Measurements from ENCODE around the gene GMEB2.
"Not testable (repeated sequence)": the region's sequence is repeated elsewhere in the genome, so short reads cannot be mapped to it uniquely, and the experiment has no call there.

The GMEB2 gene

DNA sequence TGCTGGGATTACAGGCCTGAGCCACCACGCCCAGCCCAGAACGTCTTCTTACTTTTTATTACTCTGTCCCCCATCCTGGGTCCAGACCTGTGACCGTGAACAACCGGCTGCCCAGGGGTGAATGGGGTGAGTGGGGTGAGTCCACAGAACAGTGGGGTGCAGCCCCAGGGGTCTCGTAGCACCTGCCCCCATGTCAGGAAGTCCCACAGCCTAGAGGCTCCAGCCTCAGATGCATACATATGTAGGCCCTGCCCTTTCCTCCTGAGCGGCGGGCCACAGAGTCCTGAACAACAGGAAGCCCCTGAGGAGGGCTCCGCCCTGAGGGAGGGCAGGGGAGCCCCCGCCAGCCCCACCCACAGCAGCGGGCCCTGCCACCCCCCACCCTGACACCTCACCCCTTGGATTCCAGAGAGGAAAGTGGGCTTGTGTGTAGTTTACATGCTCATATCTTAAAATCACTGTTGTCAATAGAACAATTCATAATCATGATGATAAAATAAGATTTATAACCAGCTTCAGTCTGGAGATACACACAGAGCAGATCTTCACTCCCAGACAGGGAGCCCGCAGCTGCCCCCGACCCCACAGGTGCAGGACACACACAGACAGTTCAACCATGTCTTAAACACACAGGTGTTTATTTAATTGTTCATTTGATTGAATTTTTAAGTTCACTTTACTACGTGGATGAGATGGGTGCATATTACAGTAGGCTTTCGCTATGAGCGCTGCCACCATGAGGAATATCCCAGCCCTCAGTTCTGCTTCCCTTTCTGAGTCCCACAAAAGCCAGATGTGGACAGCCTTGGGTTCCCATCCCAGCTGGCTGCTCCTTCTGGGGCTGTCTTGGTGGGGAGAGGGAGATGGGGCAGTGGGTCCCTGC, 12.4 kb upstream of the GMEB2 start:
- ChIA-PET POLR2A (interaction anchor here (1.1 kb wide), 1 partner anchor 19 kb away, joined by 3 read pairs; the partner anchor contains the start of gene RTEL1), CTCF (no interaction called here)
- DNase-seq (ENCODE audit: extremely low spot score), result no peak
- no peak for TF ChIP-seq LEF1 (IDR thresholded peaks at IDR 0.05; ENCODE audit: borderline replicate concordance)
- no peak for TF ChIP-seq HDGF (IDR thresholded peaks at IDR 0.05; ENCODE audit: borderline replicate concordance)
- TF ChIP-seq L3MBTL2 (conservative IDR thresholded peaks at IDR 0.05), result no peak
- TF ChIP-seq CTBP1 (IDR thresholded peaks at IDR 0.05; ENCODE audit: borderline replicate concordance), result no peak
- no peak for TF ChIP-seq NFRKB (IDR thresholded peaks at IDR 0.05)
- TF ChIP-seq BHLHE40 (IDR thresholded peaks at IDR 0.05; ENCODE audit: borderline replicate concordance), result no peak
- no peak for TF ChIP-seq FOXA1 (IDR thresholded peaks at IDR 0.05)
- TF ChIP-seq TARDBP (IDR thresholded peaks at IDR 0.05), result no peak
- no peak for TF ChIP-seq SUZ12 (IDR thresholded peaks at IDR 0.05)
- no peak for TF ChIP-seq FOXK2 (IDR thresholded peaks at IDR 0.05)
- TF ChIP-seq ARNT (IDR thresholded peaks at IDR 0.05), result no peak
- no peak for TF ChIP-seq ZNF384 (IDR thresholded peaks at IDR 0.05)
- no peak for TF ChIP-seq ELF4 (IDR thresholded peaks at IDR 0.05)

DNA sequence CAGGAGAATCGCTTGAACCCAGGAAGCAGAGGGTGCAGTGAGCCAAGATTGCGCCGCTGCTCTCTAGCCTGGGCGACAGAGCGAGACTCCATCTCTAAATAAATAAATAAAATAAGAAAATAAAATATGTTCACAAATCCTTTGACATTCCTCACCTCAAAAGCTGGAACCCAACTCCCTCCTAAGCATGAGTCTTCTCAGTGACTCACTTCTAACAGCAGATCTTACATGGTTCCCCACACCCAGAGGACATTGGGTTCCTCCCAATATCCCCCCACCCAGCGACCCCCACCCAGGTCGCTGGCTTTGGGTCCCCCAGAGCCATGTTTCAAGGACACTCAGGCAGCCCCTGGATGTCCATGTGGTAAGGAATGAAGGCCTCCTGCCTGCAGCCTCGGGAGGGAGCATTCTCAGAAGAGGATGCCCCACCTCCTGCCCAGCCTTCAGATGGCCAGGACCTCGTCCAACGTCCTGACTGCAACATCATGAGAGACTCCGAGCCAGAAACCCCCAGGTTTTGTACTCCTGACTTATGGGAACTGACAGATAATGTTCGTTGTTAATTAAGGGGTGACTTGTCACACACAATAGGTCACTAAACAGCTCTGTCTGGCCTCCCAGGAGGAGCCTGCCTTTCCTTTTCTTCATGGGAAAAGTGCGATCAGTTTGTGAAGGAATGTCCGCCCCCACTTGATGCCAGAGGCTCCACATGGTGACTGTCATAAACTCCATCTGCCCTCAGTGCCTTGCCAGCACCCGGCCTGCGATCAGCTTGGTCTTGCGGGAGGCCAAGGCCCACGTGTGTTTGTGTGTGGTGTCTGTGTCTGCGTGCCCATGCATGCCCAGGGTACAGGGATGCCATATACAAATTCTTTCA, 10.1 kb upstream of the GMEB2 start:
- CTCF ChIA-PET, result no interaction called here
- POLR2A ChIA-PET, result interaction anchor here (2.0 kb wide), 1 partner anchor 10 kb away, joined by 5 read pairs; the partner anchor contains the start of gene GMEB2
- TF ChIP-seq SP1 (IDR thresholded peaks at IDR 0.05), result no peak
- TF ChIP-seq NFRKB (IDR thresholded peaks at IDR 0.05), result no peak
- TF ChIP-seq, protein P1, sequence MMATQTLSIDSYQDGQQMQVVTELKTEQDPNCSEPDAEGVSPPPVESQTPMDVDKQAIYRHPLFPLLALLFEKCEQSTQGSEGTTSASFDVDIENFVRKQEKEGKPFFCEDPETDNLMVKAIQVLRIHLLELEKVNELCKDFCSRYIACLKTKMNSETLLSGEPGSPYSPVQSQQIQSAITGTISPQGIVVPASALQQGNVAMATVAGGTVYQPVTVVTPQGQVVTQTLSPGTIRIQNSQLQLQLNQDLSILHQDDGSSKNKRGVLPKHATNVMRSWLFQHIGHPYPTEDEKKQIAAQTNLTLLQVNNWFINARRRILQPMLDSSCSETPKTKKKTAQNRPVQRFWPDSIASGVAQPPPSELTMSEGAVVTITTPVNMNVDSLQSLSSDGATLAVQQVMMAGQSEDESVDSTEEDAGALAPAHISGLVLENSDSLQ (IDR thresholded peaks at IDR 0.05), result no peak
- TF ChIP-seq FOXM1 (IDR thresholded peaks at IDR 0.05; ENCODE audit: borderline replicate concordance), result no peak
- no peak for DNase-seq (ENCODE audit: extremely low spot score)

DNA sequence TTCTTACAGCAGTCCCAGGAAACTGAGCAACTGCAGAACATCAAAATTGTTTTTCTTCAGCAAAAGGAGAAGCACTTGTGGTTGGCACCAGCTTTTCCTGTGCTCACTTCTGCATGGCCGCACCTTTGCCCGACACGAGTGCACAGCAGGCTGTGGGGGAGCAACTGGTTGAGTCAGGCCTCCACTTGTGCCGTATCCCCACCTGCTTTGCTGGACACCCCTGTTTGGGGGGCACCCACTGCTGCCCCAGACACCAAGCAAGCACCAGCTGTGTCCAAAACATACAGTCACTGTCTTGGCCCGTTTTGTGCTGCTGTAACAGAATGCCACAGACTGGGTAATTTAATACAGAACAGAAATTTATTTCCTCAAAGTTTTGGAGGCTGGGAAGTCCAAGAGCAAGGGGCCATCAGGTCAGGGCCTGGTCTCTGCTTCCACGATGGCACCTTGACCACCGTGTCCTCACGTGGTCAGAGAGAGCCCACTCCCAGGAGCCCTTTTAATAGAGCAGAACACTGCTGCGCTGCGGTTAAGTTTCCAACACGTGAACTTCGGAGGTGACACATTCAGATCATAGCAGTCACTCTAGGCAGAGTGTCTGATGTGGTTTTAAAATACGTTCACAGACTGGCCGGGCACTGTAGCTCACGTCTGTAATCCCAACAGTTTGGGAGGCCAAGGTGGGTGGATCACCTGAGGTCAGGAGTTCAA, 8.7 kb upstream of the GMEB2 start:
- CTCF ChIA-PET, result no interaction called here
- TF ChIP-seq L3MBTL2 (conservative IDR thresholded peaks at IDR 0.05), result no peak
- TF ChIP-seq SP1 (IDR thresholded peaks at IDR 0.05), result no peak
- TF ChIP-seq TARDBP (IDR thresholded peaks at IDR 0.05), result no peak
- no peak for TF ChIP-seq NFRKB (IDR thresholded peaks at IDR 0.05)
- no peak for TF ChIP-seq LEF1 (IDR thresholded peaks at IDR 0.05; ENCODE audit: borderline replicate concordance)
- no peak for TF ChIP-seq ZNF384 (IDR thresholded peaks at IDR 0.05)
- TF ChIP-seq, protein P1 (IDR thresholded peaks at IDR 0.05), result no peak
- TF ChIP-seq ELF4 (IDR thresholded peaks at IDR 0.05), result no peak
- no peak for TF ChIP-seq HDGF (IDR thresholded peaks at IDR 0.05; ENCODE audit: borderline replicate concordance)
- no peak for TF ChIP-seq SUZ12 (IDR thresholded peaks at IDR 0.05)
- no peak for TF ChIP-seq BHLHE40 (IDR thresholded peaks at IDR 0.05; ENCODE audit: borderline replicate concordance)
- POLR2A ChIA-PET, result interaction anchor here (1.1 to 2.0 kb wide), 2 partner anchors 8 to 21 kb away, joined by 3 to 5 read pairs; partner anchors contain the start of gene GMEB2
- no peak for DNase-seq (ENCODE audit: extremely low spot score)

DNA sequence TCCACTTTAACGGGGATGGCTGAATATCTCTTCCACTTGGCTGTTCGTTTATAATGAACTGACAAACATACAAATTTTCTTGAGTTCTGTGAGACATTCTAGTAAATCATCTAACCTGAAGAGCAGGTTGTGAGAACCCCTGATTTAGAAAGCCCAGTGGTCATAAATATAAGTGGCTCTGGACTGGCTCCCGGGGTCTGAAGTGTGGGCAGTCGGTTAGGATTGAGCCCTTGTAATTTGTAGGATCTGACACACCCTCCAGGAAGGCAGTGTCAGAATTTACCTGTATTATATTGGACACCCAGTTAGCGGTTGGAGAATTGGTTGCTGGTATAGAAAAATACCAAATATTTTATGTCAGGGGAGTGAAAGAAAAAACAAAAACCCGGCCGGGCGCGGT, 6.8 kb upstream of the GMEB2 start:
- CTCF ChIA-PET, result no interaction called here
- POLR2A ChIA-PET, result no interaction called here
- TF ChIP-seq FOXA1 (IDR thresholded peaks at IDR 0.05) (no peak), FOXM1 (IDR thresholded peaks at IDR 0.05; ENCODE audit: borderline replicate concordance) (no peak), ARNT (IDR thresholded peaks at IDR 0.05) (no peak)
- DNase-seq (ENCODE audit: extremely low spot score), result no peak

DNA sequence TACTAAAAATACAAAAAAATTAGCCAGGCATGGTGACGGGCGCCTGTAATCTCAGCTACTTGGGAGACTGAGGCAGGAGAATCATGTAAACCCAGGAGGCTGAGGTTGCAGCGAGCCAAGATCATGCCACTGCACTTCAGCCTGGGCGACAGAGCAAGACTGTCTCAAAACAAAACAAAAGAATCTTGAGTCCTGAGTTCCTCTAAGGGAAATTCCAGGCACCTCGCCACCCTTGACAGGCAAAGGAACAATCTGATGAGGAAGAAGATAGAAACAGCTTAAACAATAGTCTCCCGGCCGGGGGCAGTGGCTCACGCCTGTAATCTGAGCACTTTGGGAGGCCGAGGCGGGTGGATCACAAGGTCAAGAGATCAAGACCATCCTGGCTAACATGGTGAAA, 4.5 kb upstream of the GMEB2 start:
- POLR2A ChIA-PET, result interaction anchor here (1.2 to 1.8 kb wide), 4 partner anchors 10 to 233 kb away, joined by 3 to 5 read pairs (median 4); partner anchors contain the start of genes RTEL1, STMN3 and TPD52L2
- CTCF ChIA-PET, result interaction anchor here (0.9 kb wide), 1 partner anchor 10 kb away, joined by 3 read pairs; no protein-coding TSS in a partner anchor
- not testable (repeated sequence) for DNase-seq (ENCODE audit: extremely low spot score)

DNA sequence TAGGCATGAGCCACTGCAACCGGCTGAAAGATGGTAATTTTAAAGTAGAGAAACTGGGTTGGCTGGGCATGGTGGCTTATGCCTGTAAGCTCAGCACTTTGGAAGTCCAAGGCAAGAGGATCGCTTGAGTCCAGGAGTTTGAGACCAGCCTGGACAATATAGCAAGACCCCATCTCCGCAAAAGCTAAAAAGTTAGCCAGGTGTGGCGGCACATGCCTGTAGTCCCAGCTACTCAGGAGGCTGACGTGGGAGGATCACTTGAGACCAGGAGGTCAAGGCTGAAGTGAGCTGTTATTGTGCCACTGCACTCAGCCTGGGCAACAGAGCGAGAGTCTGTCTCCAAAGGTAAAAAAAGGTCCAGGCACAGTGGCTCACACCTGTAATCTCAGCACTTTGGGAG, 4.1 kb upstream of the GMEB2 start:
- ChIA-PET CTCF (interaction anchor here (0.9 kb wide), 1 partner anchor 11 kb away, joined by 3 read pairs; no protein-coding TSS in a partner anchor), POLR2A (interaction anchor here (1.2 to 1.8 kb wide), 2 partner anchors 11 to 27 kb away, joined by 3 to 5 read pairs; partner anchors contain the start of gene RTEL1)
- not testable (repeated sequence) for DNase-seq (ENCODE audit: extremely low spot score)
